Tibial nerve (tissue), 4 donors: ENCODE data around the gene ACTL7B. TPM values are rescaled to one million over a fixed set of nuclear protein-coding genes. Genes with fewer than 3 reads are reported as not detected.
A peak's percentile ranks its signal among the peaks of the same experiment; 100 is the strongest.

Experiments
- DNase-seq, 2 donors: peaks; one replicate each; pipeline ENCODE4 v3.0.0-alpha.2; 2019; ENCODE audit warnings: low spot score in 2 of 2
- H3K27ac ChIP-seq, 4 donors: fragments of 200-600 bp; sonication (generic) in 3 of 4; one replicate each; pipeline ENCODE4 v1.5.1; 2017 to 2019; ENCODE audit warnings: mild to moderate bottlenecking in 1 of 4
- H3K27me3 ChIP-seq, 2 donors: fragments of 200-600 bp; sonication (generic) in 1 of 2; one replicate each; pipeline versions ENCODE4 v1.5.1 to v1.6.0; 2017 to 2019
- H3K36me3 ChIP-seq, 3 donors: fragments of 200-600 bp; sonication (generic); one replicate each; pipeline ENCODE4 v1.5.1; 2018 to 2019
- H3K4me1 ChIP-seq, 4 donors: fragments of 200-600 bp; sonication (generic) in 3 of 4; one replicate each; pipeline ENCODE4 v1.5.1; 2017 to 2019
- H3K4me3 ChIP-seq, 4 donors: fragments of 200-600 bp; sonication (generic) in 3 of 4; one replicate each; pipeline ENCODE4 v1.5.1; 2017 to 2019; ENCODE audit warnings: mild to moderate bottlenecking in 1 of 4, moderate library complexity in 1 of 4
- H3K9me3 ChIP-seq, 4 donors: fragments of 200-600 bp; sonication (generic) in 3 of 4; one replicate each; pipeline ENCODE4 v1.5.1; 2017 to 2019
- CTCF ChIP-seq, 5 experiments: fragments of 200-600 bp in 3 of 5; fragments of 450-650 bp in 2 of 5; sonication (generic) in 3 of 5; IDR thresholded peaks; one replicate each; pipeline ENCODE4 v1.5.1; 2016 to 2019; ENCODE audit warnings: antibody characterized with exemption in 5 of 5, mild to moderate bottlenecking in 3 of 5, moderate library complexity in 2 of 5
- EP300 ChIP-seq, 2 donors: sonication (generic); formaldehyde crosslinking; IDR thresholded peaks; one replicate each; pipeline ENCODE4 v1.6.1; 2017; ENCODE audit warnings: antibody characterized with exemption in 2 of 2, mild to moderate bottlenecking in 1 of 2
- POLR2A ChIP-seq, 2 donors: fragments of 450-650 bp; IDR thresholded peaks; one replicate each; pipeline ENCODE4 v1.6.1; 2017; ENCODE audit warnings: antibody characterized with exemption in 2 of 2, mild to moderate bottlenecking in 2 of 2, moderate library complexity in 2 of 2
- WGBS, 2 donors: methylation state at CpG; one replicate each; pipeline ENCODE4 v1.1.5; 2018; 5-methylcytosine and 5-hydroxymethylcytosine counted together
- total RNA-seq, 4 donors: library from RNA; depleted of rRNA; stranded (reverse); fragments of >200 nt; gene quantifications; one replicate each; pipeline ENCODE4 v1.1.0, GENCODE V29; 2016

The ACTL7B gene
- total RNA-seq, 4 donors from 2014 or later, result not detected

GRCh38 chr9:108823829-108824228 is 32.0 kb downstream of the ACTL7B start:
- DNase-seq, result no peak
- H3K36me3 ChIP-seq, result no peaks in the 10 kb centered on the region
- WGBS, 2 donors, result 74 to 92% methylated on average over 3 of the region's 3 CpGs
- TF ChIP-seq EP300 (IDR thresholded peaks at IDR 0.05), result no peak
- no peak for TF ChIP-seq CTCF (IDR thresholded peaks at IDR 0.05)
- no peak for TF ChIP-seq POLR2A (IDR thresholded peaks at IDR 0.05)
- H3K9me3 ChIP-seq, result peaks cover 0 to 17% (median 0%) of the 10 kb centered on the region in 4 donors
- no peak overlapping the region for H3K4me3 ChIP-seq
- H3K27me3 ChIP-seq, result no peaks in the 10 kb centered on the region
- no peak overlapping the region for H3K27ac ChIP-seq
- H3K4me1 ChIP-seq, result no peaks in the 10 kb centered on the region

- TF ChIP-seq POLR2A (IDR thresholded peaks at IDR 0.05), result no peak
- TF ChIP-seq CTCF (IDR thresholded peaks at IDR 0.05), result no peak
- no peak for TF ChIP-seq EP300 (IDR thresholded peaks at IDR 0.05)
- 23 to 42% methylated on average over 10 of the region's 10 CpGs for WGBS, 2 donors
- no peak overlapping the region for H3K4me3 ChIP-seq
These were observed 39.7 kb downstream of the ACTL7B start for GRCh38 chr9:108816037-108816436.

GRCh38 chr9:108815156-108815555 is 40.6 kb downstream of the ACTL7B start:
- Histone ChIP-seq H3K27ac (no peak overlapping the region), H3K9me3 (no peaks in the 10 kb centered on the region), H3K27me3 (no peaks in the 10 kb centered on the region), H3K4me3 (no peak overlapping the region), H3K36me3 (no peaks in the 10 kb centered on the region), H3K4me1 (peaks cover 0 to 11% (median 0%) of the 10 kb centered on the region in 4 donors)
- no peak for DNase-seq
- WGBS, 2 donors, result 89 to 90% methylated on average over 3 of the region's 3 CpGs
- no peak for TF ChIP-seq POLR2A (IDR thresholded peaks at IDR 0.05)
- TF ChIP-seq EP300 (IDR thresholded peaks at IDR 0.05), result no peak

More at GRCh38 chr9:108816037-108816436, 39.7 kb downstream of the ACTL7B start:
- no peak for DNase-seq
- Histone ChIP-seq H3K9me3 (no peaks in the 10 kb centered on the region), H3K36me3 (no peaks in the 10 kb centered on the region), H3K27me3 (no peaks in the 10 kb centered on the region), H3K4me1 (peaks cover 0 to 11% (median 0%) of the 10 kb centered on the region in 4 donors), H3K27ac (no peak overlapping the region)

GRCh38 chr9:108813951-108814601 is 41.7 kb downstream of the ACTL7B start:
- DNase-seq, result no peak
- H3K36me3 ChIP-seq, result no peaks in the 10 kb centered on the region
- H3K4me1 ChIP-seq, result peaks cover 0 to 11% (median 0%) of the 10 kb centered on the region in 4 donors
- no peaks in the 10 kb centered on the region for H3K9me3 ChIP-seq
- no peaks in the 10 kb centered on the region for H3K27me3 ChIP-seq
- H3K27ac ChIP-seq, result peak overlapping the region in 2 of 4 donors; percentile 8 to 70
- H3K4me3 ChIP-seq, result no peak overlapping the region
- TF ChIP-seq EP300 (IDR thresholded peaks at IDR 0.05) (peak in 1 of 2 donors; percentile 62), POLR2A (IDR thresholded peaks at IDR 0.05) (no peak), CTCF (IDR thresholded peaks at IDR 0.05) (peak; percentile 24 to 67 (median 43))
- WGBS, 2 donors, result 88 to 91% methylated on average over 2 of the region's 2 CpGs

- Histone ChIP-seq H3K36me3 (no peaks in the 10 kb centered on the region), H3K4me1 (peaks cover 0 to 11% (median 0%) of the 10 kb centered on the region in 4 donors), H3K27me3 (no peaks in the 10 kb centered on the region), H3K4me3 (no peak overlapping the region), H3K9me3 (no peaks in the 10 kb centered on the region), H3K27ac (peak overlapping the region in 1 of 4 donors; percentile 70)
- no peak for TF ChIP-seq CTCF (IDR thresholded peaks at IDR 0.05)
- TF ChIP-seq POLR2A (IDR thresholded peaks at IDR 0.05), result no peak
- TF ChIP-seq EP300 (IDR thresholded peaks at IDR 0.05), result no peak
- no peak for DNase-seq
- 76% methylated on average over 8 of the region's 8 CpGs for WGBS, 2 donors
These were observed 43.3 kb downstream of the ACTL7B start for GRCh38 chr9:108812396-108813025.
